GM18858 (cell line): ENCODE data around the gene EHMT1.
"Not testable (repeated sequence)": the region's sequence is repeated elsewhere in the genome, so short reads cannot be mapped to it uniquely, and the experiment has no call there.

ENCODE experiments used
- ATAC-seq: cut with Tn5 transposase; IDR thresholded peaks from one replicate; pipeline ENCODE4 v1.9.1; 2021; ENCODE audit not compliant: unreplicated experiment

EHMT1 gene

DNA sequence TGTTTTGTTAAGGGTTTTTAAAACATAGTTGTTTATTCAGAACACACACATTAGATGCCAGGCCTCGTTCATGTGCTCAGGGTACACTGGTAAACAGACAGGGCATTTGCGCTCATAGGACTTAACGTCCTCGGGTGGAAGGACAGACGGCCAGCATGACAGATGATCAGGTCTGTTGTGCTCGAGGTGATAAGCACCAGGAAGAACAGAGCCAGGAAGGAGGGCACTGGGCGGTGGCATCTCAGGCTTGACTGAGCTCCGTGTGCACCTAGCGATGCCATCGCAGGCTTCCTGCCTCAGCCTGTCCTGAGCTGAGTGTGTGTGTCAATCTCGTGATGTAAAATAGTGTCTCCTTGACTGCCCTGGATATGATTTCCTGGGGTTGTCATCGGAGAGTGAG, 96.5 kb downstream of the EHMT1 start:
- no peak for ATAC-seq

DNA sequence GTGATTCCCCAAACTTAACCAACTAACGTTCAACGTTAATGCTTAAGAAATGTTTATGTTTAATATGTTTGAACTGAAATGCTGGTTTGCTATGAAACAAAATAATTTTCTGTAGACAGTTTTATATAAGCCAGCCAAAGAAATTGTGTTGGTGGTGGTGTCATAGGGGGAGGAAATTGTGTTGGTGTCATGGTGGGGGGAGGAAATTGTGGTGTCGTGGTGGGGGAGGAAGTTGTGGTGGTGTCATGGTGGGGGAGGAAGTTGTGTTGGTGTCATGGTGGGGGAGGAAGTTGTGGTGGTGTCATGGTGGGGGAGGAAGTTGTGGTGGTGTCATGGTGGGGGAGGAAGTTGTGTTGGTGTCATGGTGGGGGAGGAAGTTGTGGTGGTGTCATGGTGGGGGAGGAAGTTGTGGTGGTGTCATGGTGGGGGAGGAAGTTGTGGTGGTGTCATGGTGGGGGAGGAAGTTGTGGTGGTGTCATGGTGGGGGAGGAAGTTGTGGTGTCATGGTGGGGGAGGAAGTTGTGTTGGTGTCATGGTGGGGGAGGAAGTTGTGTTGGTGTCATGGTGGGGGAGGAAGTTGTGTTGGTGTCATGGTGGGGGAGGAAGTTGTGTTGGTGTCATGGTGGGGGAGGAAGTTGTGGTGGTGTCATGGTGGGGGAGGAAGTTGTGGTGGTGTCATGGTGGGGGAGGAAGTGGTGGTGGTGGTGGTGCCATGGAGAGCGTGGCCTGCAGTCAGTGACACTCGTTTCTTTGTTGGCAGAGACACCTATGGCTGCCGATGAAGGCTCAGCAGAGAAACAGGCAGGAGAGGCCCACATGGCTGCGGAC, 97.3 kb downstream of the EHMT1 start:
- ATAC-seq, result not testable (repeated sequence)

DNA sequence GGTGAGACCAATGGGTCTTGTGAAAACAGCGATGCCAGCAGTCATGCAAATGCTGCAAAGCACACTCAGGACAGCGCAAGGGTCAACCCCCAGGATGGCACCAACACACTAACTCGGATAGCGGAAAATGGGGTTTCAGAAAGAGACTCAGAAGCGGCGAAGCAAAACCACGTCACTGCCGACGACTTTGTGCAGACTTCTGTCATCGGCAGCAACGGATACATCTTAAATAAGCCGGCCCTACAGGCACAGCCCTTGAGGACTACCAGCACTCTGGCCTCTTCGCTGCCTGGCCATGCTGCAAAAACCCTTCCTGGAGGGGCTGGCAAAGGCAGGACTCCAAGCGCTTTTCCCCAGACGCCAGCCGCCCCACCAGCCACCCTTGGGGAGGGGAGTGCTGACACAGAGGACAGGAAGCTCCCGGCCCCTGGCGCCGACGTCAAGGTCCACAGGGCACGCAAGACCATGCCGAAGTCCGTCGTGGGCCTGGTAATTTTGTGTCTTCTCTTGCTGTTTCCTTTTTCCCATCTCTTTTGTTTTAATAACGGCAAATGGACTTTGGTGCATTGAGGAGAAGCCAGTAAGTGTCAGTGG, 98.0 kb downstream of the EHMT1 start:
- ATAC-seq, result no peak

DNA sequence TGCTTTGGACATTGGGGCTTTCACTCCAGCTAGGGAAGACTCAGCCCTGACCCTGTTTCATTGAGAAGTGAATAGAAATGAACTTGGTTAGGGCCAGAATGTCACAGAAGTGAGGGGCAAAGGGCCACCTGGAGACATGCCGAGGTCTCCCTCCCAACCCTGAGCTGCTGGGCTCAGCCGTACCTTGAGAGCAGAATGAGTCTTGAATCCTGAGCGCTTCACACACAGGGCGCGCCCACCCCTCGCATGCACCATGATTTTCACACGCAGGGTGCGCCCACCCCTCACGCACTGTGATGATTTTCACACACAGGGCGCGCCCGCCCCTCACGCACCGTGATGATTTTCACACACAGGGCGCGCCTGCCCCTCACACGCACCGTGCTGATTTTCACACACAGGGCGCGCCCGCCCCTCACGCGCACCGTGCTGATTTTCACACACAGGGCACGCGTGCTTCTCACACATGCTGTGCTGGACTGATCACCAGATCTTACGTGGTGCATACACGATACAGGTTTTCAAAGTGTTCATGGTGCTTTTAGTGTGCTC, 99.0 kb downstream of the EHMT1 start:
- ATAC-seq, result no peak

DNA sequence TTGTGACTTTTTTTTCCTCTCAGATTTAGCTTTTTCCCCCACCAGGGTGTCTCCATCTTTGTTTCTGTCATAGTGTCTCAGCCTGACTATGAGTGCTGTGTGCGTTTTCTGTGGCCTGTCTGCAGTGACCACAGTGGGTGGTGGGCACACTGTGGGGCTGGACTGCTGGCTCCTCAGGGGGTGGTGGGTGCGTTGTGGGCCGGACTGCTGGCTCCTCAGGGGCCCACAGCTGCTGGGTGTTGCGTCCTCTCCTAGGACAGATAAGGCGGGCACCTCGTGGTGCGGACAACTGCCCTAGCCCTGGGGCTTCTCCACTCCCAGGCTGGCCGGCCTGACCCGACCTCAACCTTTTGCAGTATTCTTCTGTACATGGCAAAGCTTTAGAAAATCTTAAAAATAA, 100.4 kb downstream of the EHMT1 start:
- ATAC-seq, result no peak

DNA sequence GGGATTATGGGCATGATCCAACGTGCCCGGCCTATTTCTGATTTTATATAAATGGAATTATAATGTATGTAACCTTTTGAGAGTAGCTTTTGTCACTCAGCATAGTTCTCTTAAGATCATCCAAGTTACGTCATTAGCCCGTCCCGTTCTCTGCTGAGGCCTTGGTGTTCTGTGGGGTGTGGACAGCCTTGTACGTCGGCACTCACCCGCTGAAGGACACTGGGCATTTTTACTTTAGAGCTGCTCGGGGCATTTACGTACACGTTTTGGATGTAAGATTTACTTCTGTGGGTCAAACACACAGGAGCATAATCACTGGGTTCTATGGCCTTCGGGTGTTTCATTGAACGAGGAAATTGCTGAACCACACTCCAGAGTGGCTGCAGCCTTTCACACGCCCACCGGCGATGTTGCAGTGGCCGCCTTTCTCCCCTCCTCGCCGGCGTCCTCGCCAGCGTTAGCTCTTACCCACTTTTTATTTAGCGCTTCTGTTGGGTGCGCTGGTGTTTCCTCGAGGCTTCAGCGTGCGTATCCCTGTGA, 101.8 kb downstream of the EHMT1 start:
- no peak for ATAC-seq

DNA sequence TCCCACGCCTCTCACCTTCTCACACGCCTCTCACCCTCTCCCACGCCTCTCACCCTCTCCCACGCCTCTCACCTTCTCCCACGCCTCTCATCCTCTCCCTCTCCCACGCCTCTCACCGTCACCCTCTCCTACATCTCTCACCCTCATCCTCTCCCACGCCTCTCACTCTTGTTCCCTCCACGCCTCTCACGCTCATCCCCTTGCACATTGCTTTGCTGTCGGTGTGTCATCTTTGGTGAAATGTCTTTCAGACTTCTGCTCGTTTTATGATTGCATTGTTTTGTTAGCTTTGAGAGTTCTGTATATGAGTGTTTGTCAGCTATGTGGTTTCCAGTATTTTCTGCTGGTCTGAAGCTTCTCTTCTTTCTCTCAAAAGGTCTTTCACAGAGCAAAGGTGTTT, 102.7 kb downstream of the EHMT1 start:
- ATAC-seq, result no peak

DNA sequence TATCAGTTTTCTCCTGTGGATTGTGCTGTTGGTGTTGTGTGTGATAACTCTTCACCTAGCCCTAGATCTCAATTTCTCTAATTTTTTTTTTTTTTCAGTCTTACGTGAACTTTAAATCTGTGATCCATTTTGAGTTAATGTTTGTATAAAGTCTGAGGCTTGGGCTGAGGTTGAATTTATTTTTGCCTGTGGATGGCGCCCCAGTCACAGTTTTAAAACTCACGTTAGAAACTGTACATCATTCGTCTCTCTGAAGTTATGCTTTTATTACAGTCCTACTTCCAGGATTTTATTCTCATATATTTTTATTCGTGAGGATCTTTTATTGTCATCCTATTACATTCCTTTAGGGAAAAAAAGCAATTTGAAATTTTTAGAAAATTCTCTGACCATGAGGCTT, 103.1 kb downstream of the EHMT1 start:
- ATAC-seq, result no peak

DNA sequence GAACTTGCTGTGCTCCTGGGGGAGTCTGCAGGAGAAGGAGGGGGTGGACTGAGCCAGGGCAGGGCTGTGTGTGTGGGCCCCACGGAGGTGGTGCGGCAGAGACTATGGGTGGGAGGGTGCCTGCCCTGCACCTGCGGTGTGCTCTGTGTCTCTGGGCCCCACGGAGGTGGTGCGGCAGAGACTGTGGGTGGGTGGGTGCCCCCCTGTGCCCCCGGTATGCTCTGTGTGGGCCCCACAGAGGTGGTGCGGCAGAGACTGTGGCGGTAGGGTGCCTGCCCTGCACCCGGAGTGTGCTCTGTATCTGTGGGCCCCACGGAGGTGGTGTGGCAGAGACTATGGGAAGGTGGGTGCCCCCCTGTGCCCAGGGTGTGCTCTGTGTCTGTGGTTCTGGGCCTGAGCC, 103.7 kb downstream of the EHMT1 start:
- no peak for ATAC-seq

DNA sequence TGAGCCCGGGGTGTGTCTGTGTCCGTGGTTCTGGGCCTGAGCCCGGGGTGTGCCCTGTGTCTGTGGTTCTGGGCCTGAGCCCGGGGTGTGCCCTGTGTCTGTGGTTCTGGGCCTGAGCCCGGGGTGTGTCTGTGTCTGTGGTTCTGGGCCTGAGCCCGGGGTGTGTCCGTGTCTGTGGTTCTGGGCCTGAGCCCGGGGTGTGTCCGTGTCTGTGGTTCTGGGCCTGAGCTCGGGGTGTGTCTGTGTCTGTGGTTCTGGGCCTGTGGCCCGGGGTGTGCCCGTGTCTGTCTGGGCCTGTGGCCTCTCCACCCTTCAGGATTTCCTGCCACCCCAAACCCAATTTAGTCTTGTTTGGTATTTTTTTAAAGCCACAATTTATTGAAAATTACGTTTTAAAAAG, 104.6 kb downstream of the EHMT1 start:
- ATAC-seq, result not testable (repeated sequence)

DNA sequence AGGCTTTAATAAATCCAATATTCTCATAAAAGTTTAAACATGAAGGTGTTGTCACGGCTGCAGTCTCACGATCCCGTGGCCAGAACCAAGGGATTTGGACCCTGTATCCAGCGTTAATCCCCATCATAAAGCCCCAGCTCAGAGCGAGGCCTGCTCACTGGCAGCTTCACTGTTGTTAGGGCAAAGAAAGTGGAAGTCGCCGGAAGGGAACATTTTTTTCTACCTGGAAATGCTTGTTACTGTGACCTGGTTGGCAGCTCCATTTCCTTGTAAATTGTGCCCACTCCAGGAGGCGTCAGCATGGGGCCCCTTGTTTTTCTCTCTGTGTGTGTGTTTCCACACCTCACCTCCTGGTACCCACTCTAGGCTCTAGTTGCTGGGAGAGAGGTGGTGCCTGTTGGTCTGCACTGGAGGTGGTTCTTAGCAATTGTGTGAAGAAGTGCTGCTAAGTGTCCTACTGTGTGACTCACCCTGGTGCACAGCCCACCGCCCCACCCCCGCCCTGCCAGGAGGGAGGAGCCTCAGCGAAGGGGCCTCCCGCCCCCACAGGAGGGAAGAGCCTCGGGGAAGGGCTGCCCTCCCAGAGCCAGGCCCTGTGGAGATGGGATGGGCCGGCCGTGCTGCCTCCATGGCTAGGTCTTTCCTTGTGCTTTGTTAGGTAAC, 105.1 kb downstream of the EHMT1 start:
- no peak for ATAC-seq

DNA sequence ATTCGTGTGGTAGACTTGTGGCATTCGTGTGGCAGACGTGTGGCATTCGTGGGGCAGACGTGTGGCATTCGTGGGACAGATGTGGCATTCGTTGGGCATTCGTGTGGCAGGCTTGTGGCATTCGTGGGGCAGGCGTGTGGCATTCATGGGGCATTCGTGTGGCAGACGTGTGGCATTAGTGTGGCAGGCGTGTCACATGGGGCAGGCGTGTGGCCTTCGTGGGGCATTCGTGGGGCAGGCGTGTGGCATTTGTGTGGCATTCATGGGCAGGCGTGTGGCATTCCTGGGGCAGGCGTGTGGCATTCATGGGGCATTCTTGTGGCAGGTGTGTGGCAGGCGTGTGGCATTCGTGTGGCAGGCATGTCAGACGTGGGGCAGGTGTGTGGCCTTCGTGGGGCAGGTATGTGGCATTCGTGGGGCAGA, 106.0 kb downstream of the EHMT1 start:
- ATAC-seq, result no peak

DNA sequence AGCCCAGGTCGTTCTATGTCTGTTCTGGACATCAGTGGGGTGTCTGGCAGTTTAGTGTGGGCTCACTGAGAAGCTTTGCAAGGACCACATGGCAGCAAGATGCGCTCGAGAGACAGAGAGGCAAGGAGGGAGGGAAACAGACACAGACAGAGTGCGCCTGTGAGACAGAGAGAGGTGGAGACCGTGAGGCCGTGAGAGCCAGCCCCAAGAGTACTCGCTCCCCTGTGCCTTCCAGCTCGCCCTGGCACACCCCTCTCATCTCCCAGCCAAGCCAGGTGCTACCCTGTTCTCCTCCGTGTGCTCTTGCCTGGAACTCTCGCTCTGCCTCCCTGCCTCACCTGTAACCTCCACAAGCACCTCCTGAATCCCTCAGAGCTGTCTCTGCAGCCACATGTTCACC, 106.8 kb downstream of the EHMT1 start:
- ATAC-seq, result no peak

DNA sequence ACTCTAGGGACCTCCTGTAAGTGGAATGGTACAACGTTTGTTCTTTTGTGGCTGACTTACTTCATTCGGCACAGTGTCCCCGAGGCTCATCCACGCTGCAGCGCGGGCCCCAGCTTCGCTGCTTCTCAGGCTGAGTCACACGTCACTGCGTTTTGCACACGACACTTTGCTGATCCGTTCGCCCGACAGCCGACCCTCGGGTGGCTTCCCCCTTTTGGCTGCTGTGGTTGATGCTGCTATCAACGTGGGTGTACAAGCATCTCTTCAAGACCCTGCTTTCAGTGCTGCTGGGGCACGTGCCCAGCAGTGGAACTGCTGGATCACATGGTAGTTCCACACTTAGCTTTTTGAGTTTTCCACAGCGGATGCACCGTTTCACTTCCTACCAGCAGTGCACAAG, 107.5 kb downstream of the EHMT1 start:
- peak; percentile 51 for ATAC-seq

DNA sequence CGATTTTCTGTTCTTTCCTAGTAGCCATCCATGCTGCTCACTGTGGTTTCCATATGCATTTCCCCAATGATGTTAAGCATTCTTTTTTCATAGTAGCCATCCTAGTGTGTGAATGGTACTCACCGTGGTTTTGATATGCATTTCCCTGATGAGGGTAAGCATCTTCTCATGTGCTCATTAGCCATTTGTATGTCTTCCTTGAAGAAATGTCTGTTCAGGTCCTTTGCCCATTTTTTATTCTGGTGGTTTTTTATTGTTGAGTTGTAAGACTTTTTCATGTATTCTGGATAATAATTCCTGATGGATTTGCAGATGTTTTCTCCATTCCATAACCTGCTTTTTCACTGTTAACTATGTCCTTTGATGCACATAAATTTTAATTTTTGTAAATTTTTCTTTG, 108.0 kb downstream of the EHMT1 start:
- no peak for ATAC-seq

DNA sequence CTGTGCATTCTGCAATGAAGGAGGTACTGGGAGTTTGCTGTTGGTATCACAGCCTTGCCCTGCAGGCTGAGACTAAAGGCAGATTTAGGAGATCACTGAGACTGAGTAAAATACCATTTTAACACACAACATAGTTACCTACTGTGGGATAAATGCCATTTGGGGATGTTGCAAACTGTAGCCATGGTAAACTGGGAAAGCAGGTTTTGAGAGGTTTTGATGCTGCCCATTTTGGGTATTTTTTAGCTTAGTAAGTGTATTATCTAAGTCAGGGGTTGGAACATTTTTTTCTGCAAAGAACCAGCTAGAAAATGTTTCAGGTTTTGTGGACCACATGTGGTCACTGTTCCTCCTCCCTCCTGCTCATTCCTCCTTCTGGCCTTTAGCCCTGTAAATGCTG, 108.9 kb downstream of the EHMT1 start:
- no peak for ATAC-seq

DNA sequence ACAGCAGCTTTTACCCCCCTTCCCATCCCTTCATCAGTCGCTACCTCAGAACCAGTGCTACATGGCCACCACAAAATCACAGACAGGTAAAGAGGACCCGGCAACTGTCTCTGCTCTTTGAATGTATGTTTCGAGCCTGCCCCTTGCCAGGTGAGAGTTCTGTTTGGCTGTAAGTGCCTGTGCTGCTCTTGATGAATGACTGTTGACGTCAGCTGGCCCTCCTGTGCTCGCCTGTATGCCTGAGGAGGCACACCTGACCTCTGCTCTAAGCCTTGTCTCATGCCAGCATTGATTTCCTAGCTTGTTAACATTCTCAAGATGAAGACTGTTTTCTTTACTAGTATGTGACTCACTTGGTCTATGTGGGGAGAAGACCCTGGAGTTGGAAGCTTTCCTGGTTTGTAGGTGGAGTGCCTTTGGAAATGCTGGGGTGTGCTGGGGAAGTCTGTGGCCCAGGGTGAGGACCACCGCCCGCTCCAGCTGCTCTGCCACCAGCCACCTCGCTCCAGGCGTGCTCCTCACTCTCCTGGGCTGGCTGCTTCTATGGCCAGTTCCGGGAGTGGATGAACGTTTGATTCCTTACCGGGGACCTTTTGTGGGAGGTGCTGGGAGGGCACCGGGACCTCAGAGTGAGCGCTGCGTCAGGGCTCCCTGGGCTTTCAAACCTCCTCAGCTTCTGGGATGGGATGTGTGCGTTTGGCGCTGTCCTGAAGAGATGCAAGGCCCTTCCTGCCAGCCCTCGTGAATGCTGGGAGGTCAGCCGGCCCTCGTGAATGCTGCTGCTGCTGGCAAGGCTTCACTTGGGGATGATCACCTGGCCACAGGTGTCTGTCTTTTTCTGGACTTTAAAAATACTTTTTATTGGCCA, 109.9 kb downstream of the EHMT1 start:
- ATAC-seq, result no peak

DNA sequence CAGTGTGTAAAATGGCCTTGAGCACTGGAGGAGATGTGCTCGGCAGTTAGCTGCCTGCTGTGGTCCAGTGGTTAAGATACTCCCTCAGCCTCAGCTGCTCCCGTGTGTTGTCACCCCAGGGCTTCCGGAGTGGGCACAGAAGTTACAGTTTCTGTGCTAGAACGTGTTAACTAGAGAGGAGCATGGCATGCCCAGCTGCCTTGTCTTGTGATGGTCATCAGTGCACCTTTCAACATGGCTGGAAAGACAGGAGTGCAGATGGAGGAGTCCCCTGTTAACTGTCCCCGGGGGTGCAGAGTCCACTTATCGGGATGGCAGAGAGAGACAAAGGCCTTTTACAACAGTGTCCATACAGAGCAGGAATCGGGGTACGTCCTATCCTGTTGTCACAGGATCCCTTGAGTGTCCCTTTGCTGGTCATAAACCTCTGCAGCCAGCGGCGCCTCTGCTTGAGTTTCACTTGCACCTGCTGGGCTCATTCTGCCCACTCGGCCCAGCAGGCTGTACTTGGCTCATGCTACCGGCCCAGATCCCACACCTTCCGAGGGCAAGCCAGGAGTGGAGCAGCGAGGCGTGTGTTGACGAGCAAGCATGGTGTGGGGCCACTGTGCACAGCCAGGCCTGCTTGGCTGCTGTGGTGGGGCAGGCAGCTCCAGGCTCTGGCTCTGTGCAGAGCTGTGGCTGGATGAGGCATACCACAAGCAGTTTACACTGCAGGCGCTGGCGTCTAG, 112.6 kb downstream of the EHMT1 start:
- ATAC-seq, result no peak

DNA sequence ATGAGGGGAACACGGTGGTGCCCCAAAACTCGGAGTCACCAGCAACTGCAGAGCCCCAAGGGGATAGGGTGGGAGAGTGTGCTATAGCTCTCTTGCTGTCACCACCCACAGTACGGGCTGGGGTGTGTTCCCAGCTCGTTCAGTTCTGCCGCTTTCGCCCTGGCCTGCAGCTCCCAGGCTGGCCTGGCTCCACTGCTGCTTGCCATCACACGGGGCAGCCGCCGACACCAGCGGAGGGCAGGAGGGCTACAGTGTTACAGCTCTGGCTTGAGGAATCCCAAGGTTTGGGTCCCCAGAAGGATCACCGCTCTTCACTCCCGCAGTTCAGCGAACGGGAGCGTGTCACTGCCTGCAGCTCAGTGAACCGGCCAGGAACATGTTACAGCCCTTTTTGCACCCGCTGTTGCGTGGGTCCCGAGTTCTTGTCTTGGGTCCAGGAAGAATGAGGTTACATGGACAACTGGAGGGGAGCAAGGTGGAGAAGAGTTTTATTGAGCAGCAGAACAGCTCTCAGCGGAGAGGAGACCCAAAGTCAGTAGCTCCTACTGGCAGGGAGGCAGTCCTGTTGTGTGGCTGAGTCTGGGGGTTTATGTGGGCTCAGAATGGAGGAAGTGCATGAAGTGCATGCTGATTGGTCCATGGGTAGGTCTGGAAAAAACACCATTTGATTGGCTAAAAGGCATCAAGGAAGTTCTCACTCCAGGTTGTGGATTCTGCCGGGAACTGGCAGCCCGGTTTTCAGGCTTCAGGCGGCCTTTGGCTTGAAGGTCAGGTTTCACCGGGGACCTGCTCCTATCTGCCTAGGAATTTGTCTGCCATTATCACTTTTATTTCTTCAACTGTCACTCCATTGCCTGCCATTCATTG, 113.4 kb downstream of the EHMT1 start:
- ATAC-seq, result no peak
